Neural crest cell (in vitro differentiated cells): ENCODE data around the gene RSF1. TPM values are rescaled to one million over a fixed set of nuclear protein-coding genes. Genes with fewer than 3 reads are reported as not detected.
A peak's percentile ranks its signal among the peaks of the same experiment; 100 is the strongest.

ENCODE experiments used
- DNase-seq: peaks from one replicate; pipeline ENCODE4 v3.0.0; 2021; ENCODE audit warnings: low read depth, mixed read lengths, low spot score
- H3K27ac Mint-ChIP-seq: one replicate; pipeline ENCODE4 v1.8.0; 2021; ENCODE audit warnings: mild to moderate bottlenecking, mixed read lengths; ENCODE audit not compliant: unreplicated experiment
- H3K27me3 Mint-ChIP-seq: 2 replicates; pipeline ENCODE4 v1.8.0; 2021; ENCODE audit warnings: low read depth, mild to moderate bottlenecking, mixed read lengths
- H3K36me3 Mint-ChIP-seq: 2 replicates; pipeline ENCODE4 v1.8.0; 2021; ENCODE audit warnings: low read depth, mild to moderate bottlenecking, mixed read lengths
- H3K4me1 Mint-ChIP-seq: 2 replicates; pipeline ENCODE4 v1.8.0; 2021; ENCODE audit warnings: mixed read lengths
- H3K4me3 Mint-ChIP-seq: one replicate; pipeline ENCODE4 v1.8.0; 2021; ENCODE audit warnings: mild to moderate bottlenecking, mixed read lengths
- H3K9me3 Mint-ChIP-seq: 2 replicates; pipeline ENCODE4 v1.8.0; 2021; ENCODE audit warnings: mixed read lengths
- total RNA-seq: library from RNA; stranded (reverse); gene quantifications from 2 replicates; pipeline ENCODE4 v1.2.1, GENCODE V29; 2021
- TF ChIP-seq, protein P1 (sequence below): fragments of 200-600 bp; sonication (generic); conservative IDR thresholded peaks from 2 replicates; pipeline ENCODE4 v1.5.0; 2021; ENCODE audit warnings: antibody characterized with exemption, mild to moderate bottlenecking

Gene RSF1
- total RNA-seq, 1 donor from 2014 or later: 85.4 TPM

- Mint-ChIP-seq H3K9me3 (peaks cover 9% of the 10 kb centered on the region), H3K4me3 (no peak overlapping the region), H3K36me3 (peaks cover 28% of the 10 kb centered on the region), H3K27me3 (no peaks in the 10 kb centered on the region), H3K4me1 (no peaks in the 10 kb centered on the region), H3K27ac (no peak overlapping the region)
- no peak for DNase-seq
- TF ChIP-seq, protein P1, sequence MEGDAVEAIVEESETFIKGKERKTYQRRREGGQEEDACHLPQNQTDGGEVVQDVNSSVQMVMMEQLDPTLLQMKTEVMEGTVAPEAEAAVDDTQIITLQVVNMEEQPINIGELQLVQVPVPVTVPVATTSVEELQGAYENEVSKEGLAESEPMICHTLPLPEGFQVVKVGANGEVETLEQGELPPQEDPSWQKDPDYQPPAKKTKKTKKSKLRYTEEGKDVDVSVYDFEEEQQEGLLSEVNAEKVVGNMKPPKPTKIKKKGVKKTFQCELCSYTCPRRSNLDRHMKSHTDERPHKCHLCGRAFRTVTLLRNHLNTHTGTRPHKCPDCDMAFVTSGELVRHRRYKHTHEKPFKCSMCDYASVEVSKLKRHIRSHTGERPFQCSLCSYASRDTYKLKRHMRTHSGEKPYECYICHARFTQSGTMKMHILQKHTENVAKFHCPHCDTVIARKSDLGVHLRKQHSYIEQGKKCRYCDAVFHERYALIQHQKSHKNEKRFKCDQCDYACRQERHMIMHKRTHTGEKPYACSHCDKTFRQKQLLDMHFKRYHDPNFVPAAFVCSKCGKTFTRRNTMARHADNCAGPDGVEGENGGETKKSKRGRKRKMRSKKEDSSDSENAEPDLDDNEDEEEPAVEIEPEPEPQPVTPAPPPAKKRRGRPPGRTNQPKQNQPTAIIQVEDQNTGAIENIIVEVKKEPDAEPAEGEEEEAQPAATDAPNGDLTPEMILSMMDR: no peak
These were observed 91.5 kb downstream of the RSF1 start for GRCh38 chr11:77729063-77729462.

DNA sequence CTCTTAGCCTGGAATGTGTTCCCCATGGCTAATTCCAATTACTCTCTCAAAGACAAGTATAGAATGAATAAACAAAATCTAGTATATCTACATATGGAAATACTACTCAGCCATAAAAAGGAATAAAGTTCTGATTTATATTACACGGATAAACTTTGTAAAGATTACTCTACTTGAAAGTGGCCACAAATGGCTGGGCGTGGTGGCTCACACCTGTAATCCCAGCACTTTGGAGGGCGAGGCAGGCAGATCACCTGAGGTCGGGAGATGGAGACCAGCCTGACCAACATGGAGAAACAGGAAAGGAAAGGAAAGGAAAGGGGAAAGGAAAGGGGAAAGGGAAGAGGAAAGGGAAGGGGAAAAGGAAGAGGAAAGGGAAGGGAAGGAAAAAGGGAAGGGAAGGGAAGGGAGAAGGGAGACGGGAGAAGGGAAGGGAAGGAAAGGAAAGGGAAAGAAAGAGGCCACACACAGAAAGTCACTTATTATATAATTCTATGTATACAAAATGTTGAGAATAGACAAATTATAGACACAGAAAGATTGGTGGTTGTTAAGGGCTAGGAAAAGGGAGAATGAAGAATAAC lies 92.2 kb downstream of the RSF1 start:
- Mint-ChIP-seq H3K27me3 (no peaks in the 10 kb centered on the region), H3K9me3 (peaks cover 9% of the 10 kb centered on the region), H3K27ac (no peak overlapping the region), H3K36me3 (peaks cover 30% of the 10 kb centered on the region), H3K4me3 (no peak overlapping the region), H3K4me1 (no peaks in the 10 kb centered on the region)
- TF ChIP-seq, protein P1: no peak
- no peak for DNase-seq

GRCh38 chr11:77726524-77726923 lies 94.0 kb downstream of the RSF1 start:
- Mint-ChIP-seq H3K27ac (peak overlapping the region; percentile 38), H3K36me3 (peaks cover 20% of the 10 kb centered on the region), H3K27me3 (no peaks in the 10 kb centered on the region), H3K9me3 (peaks cover 9% of the 10 kb centered on the region), H3K4me3 (no peak overlapping the region), H3K4me1 (no peaks in the 10 kb centered on the region)
- no peak for DNase-seq
- TF ChIP-seq, protein P1: no peak

DNA sequence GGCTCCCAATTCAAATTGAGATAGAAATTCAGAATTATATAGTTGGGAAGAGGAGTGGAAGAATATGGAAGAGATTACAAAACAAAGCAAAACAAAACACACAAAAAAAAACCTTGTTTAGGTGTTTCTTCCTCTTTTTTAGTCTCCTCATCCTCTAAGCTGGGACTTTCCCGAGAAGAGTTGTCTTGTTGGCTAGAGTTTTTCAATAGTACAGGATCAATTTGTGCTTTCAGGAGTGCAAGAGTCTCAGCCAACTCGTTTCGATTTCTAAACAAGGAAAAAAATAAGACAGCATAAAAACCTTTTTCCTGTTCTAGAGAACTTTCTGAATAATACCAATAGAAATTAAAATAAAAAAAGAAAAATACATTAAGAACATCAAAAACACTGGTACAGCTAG lies 95.1 kb downstream of the RSF1 start:
- Mint-ChIP-seq H3K27me3 (no peaks in the 10 kb centered on the region), H3K4me1 (no peaks in the 10 kb centered on the region), H3K27ac (no peak overlapping the region), H3K36me3 (peaks cover 13% of the 10 kb centered on the region), H3K9me3 (peaks cover 1% of the 10 kb centered on the region), H3K4me3 (no peak overlapping the region)
- no peak for DNase-seq
- TF ChIP-seq, protein P1: no peak

DNA sequence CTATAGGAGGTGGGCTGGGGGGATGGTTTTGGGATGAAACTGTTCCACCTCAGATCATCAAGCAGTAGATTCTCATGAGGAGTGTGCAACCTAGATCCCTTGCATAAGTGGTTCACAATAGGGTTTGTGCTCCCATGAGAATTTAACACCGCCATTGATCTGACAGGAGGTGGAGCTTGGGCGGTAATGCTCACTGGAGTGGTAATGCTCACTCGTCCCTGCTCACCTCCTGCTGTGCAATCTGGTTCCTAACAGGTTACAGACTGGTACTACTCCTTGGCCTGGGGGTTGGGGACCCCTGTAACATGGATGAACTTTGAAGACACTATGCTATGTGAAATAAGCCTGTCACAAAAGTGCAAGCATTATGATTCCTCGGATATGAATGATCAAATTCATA lies 95.9 kb downstream of the RSF1 start:
- H3K4me3 Mint-ChIP-seq: no peak overlapping the region
- TF ChIP-seq, protein P1: no peak
- H3K36me3 Mint-ChIP-seq: peaks cover 10% of the 10 kb centered on the region

More for the DNA sequence above, 95.9 kb downstream of the RSF1 start:
- no peak for DNase-seq
- H3K27me3 Mint-ChIP-seq: no peaks in the 10 kb centered on the region
- H3K27ac Mint-ChIP-seq: no peak overlapping the region
- no peaks in the 10 kb centered on the region for H3K9me3 Mint-ChIP-seq
- no peaks in the 10 kb centered on the region for H3K4me1 Mint-ChIP-seq
